Prostate gland (tissue), 2 donors: Measurements from ENCODE around the gene FAM149B1. TPM values are rescaled to one million over a fixed set of nuclear protein-coding genes. Genes with fewer than 3 reads are reported as not detected.
A peak's percentile ranks its signal among the peaks of the same experiment; 100 is the strongest.

Experiments
- DNase-seq: peaks from one replicate; pipeline ENCODE4 v3.0.0-alpha.2; 2019; ENCODE audit warnings: low spot score
- H3K27ac ChIP-seq, 2 donors: fragments of 200-600 bp; sonication (generic); 2 replicates each; pipeline ENCODE4 v1.5.1; 2017 to 2019
- H3K27me3 ChIP-seq: fragments of 200-600 bp; sonication (generic); replicated peaks from 2 replicates; pipeline ENCODE4 v1.5.1; 2019; ENCODE audit not compliant: insufficient read depth
- H3K36me3 ChIP-seq, 2 donors: fragments of 200-600 bp; sonication (generic); 1 replicate in 1 of 2; 2 replicates in 1 of 2; pipeline versions ENCODE4 v1.5.1 to v1.8.1; 2017 to 2019
- H3K4me1 ChIP-seq: fragments of 200-600 bp; sonication (generic); replicated peaks from 2 replicates; pipeline ENCODE4 v1.5.1; 2019
- H3K4me3 ChIP-seq, 2 donors: fragments of 200-600 bp; sonication (generic); 2 replicates each; pipeline ENCODE4 v1.5.1; 2017 to 2019
- H3K9me3 ChIP-seq: fragments of 200-600 bp; sonication (generic); 2 replicates; pipeline ENCODE4 v1.5.1; 2017
- POLR2A ChIP-seq: fragments of 450-650 bp; IDR thresholded peaks from one replicate; pipeline ENCODE4 v1.6.1; 2016; ENCODE audit warnings: antibody characterized with exemption, mild to moderate bottlenecking
- POLR2AphosphoS5 ChIP-seq: sonication (generic); formaldehyde crosslinking; IDR thresholded peaks from one replicate; pipeline ENCODE4 v1.6.1; 2017; ENCODE audit warnings: antibody characterized with exemption
- WGBS: methylation state at CpG from one replicate; pipeline ENCODE4 v1.1.5; 2018; 5-methylcytosine and 5-hydroxymethylcytosine counted together
- intact Hi-C: fragments of 100-400 bp; cut with DNase I; formaldehyde crosslinking; loops from one replicate; pipeline ENCODE4 v1.14.2; 2022
- total RNA-seq, 2 donors: library from RNA; depleted of rRNA; stranded (reverse); fragments of >200 nt; gene quantifications; one replicate each; pipeline ENCODE4 v1.1.0, GENCODE V29; 2016
- TF ChIP-seq, protein P1 (sequence below), 4 experiments: fragments of 200-600 bp in 2 of 4; fragments of 450-650 bp in 2 of 4; sonication (generic) in 2 of 4; IDR thresholded peaks; 1 replicate in 3 of 4; 2 replicates in 1 of 4; pipeline ENCODE4 v1.5.1; 2016 to 2019; ENCODE audit warnings: antibody characterized with exemption in 4 of 4, mild to moderate bottlenecking in 2 of 4, moderate library complexity in 2 of 4

FAM149B1 gene
- total RNA-seq, 2 donors from 2014 or later: 15.8 to 17.7 TPM

GRCh38 chr10:73246646-73247508, 79.0 kb downstream of the FAM149B1 start, which contains the start of gene DNAJC9:
DNAJC9 (minus strand) TSS chr10:73247255; CDS start chr10:73247189, 66 bp downstream.
- TF ChIP-seq, protein P1, sequence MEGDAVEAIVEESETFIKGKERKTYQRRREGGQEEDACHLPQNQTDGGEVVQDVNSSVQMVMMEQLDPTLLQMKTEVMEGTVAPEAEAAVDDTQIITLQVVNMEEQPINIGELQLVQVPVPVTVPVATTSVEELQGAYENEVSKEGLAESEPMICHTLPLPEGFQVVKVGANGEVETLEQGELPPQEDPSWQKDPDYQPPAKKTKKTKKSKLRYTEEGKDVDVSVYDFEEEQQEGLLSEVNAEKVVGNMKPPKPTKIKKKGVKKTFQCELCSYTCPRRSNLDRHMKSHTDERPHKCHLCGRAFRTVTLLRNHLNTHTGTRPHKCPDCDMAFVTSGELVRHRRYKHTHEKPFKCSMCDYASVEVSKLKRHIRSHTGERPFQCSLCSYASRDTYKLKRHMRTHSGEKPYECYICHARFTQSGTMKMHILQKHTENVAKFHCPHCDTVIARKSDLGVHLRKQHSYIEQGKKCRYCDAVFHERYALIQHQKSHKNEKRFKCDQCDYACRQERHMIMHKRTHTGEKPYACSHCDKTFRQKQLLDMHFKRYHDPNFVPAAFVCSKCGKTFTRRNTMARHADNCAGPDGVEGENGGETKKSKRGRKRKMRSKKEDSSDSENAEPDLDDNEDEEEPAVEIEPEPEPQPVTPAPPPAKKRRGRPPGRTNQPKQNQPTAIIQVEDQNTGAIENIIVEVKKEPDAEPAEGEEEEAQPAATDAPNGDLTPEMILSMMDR (IDR thresholded peaks at IDR 0.05): peak; percentile 7 to 52 (median 32)
- TF ChIP-seq POLR2AphosphoS5 (peak; percentile 99), POLR2A (peak; percentile 75)
- under 1% methylated on average over 60 of the region's 78 CpGs for WGBS
- Histone ChIP-seq H3K27ac (peak within 1 kb of the TSS; percentile 81 to 83), H3K4me1 (peaks cover 14% of the 10 kb centered on the region), H3K9me3 (no peaks in the 10 kb centered on the region), H3K27me3 (no peaks in the 10 kb centered on the region), H3K4me3 (peak within 1 kb of the TSS; percentile 71 to 79), H3K36me3 (no peaks in the 10 kb centered on the region)
- peak; percentile 95 for DNase-seq
- intact Hi-C loops: loop anchor here (5.0 kb wide), 1 partner anchor 150 kb away; the partner anchor contains the start of gene P4HA1

GRCh38 chr10:73247509-73248258, 79.8 kb downstream of the FAM149B1 start:
- TF ChIP-seq POLR2A: no peak
- no peak for TF ChIP-seq POLR2AphosphoS5
- TF ChIP-seq, protein P1 (IDR thresholded peaks at IDR 0.05): no peak
- H3K4me1 ChIP-seq: peaks cover 14% of the 10 kb centered on the region
- no peaks in the 10 kb centered on the region for H3K27me3 ChIP-seq
- 34% methylated on average over 4 of the region's 4 CpGs for WGBS
- no peaks in the 10 kb centered on the region for H3K9me3 ChIP-seq
- no peaks in the 10 kb centered on the region for H3K36me3 ChIP-seq
- no peak for DNase-seq
- H3K4me3 ChIP-seq: peak overlapping the region; percentile 71 to 79
- H3K27ac ChIP-seq: peak overlapping the region; percentile 81 to 83
- intact Hi-C loops: loop anchor here (5.0 kb wide), 1 partner anchor 150 kb away; the partner anchor contains the start of gene P4HA1

- H3K27ac ChIP-seq: no peak overlapping the region
- H3K36me3 ChIP-seq: no peaks in the 10 kb centered on the region
- TF ChIP-seq POLR2A (no peak), POLR2AphosphoS5 (no peak)
- TF ChIP-seq, protein P1 (IDR thresholded peaks at IDR 0.05): no peak
- intact Hi-C loops: loop anchor here (5.0 kb wide), 1 partner anchor 151 kb away; the partner anchor contains the start of gene P4HA1
- H3K4me3 ChIP-seq: no peak overlapping the region
- no peaks in the 10 kb centered on the region for H3K27me3 ChIP-seq
- WGBS: 74% methylated on average over 5 of the region's 5 CpGs
- no peaks in the 10 kb centered on the region for H3K9me3 ChIP-seq
- peaks cover 14% of the 10 kb centered on the region for H3K4me1 ChIP-seq
- DNase-seq: no peak
These were observed 80.4 kb downstream of the FAM149B1 start for GRCh38 chr10:73248259-73248724.

GRCh38 chr10:73251683-73252444, 83.9 kb downstream of the FAM149B1 start:
- 15% methylated on average over 23 of the region's 23 CpGs for WGBS
- intact Hi-C loops: loop anchor here (5.0 to 10.0 kb wide), 2 partner anchors 85 to 243 kb away; partner anchors contain the start of genes ECD, FAM149B1 and PPP3CB
- H3K4me1 ChIP-seq: peaks cover 10% of the 10 kb centered on the region

More at GRCh38 chr10:73251683-73252444, 83.9 kb downstream of the FAM149B1 start:
- Histone ChIP-seq H3K27me3 (no peaks in the 10 kb centered on the region), H3K36me3 (no peaks in the 10 kb centered on the region), H3K27ac (peak overlapping the region; percentile 84 to 87), H3K9me3 (no peaks in the 10 kb centered on the region), H3K4me3 (peak overlapping the region; percentile 74 to 87)
- TF ChIP-seq, protein P1 (IDR thresholded peaks at IDR 0.05): no peak
- TF ChIP-seq POLR2A (no peak), POLR2AphosphoS5 (no peak)
- DNase-seq: no peak
